ENCODE measurements around the gene MR1.

- TF ChIP-seq CTCF (optimal IDR thresholded peaks at IDR 0.05 in 1 of 3, IDR thresholded peaks at IDR 0.05 in 1 of 3, conservative IDR thresholded peaks at IDR 0.05 in 1 of 3; ENCODE audit: extremely low read depth in 1 of 3, insufficient read depth in 2 of 3, low read length in 3 of 3) (no peak), EZH2 (IDR thresholded peaks at IDR 0.05; ENCODE audit: low read length) (no peak)
Measured at GRCh38 chr1:181002582-181003172, 31.1 kb upstream of the MR1 start.
